A549 (cell line): ENCODE data around the gene LMF1.

Experiments
- CBX2 ChIP-seq: fragments of 200-600 bp; sonication (generic); IDR thresholded peaks from 2 replicates; pipeline ENCODE4 v1.6.1; 2016; ENCODE audit warnings: low read depth, mild to moderate bottlenecking, borderline replicate concordance
- CBX8 ChIP-seq: fragments of 200-600 bp; sonication (generic); IDR thresholded peaks from 2 replicates; pipeline ENCODE4 v1.6.1; 2016
- CEBPB ChIP-seq, 2 experiments: fragments of >200 bp in 1 of 2; sonication (Bioruptor Twin) in 1 of 2; formaldehyde crosslinking in 1 of 2; IDR thresholded peaks; 2 replicates each; pipeline ENCODE4 v1.6.1; 2012 to 2016
- CHD2 ChIP-seq: fragments of 150-350 bp; IDR thresholded peaks from 2 replicates; pipeline ENCODE4 v1.6.1; 2014; ENCODE audit warnings: low read length; ENCODE audit not compliant: partially characterized antibody
- MYC ChIP-seq: IDR thresholded peaks from 2 replicates; pipeline ENCODE4 v1.6.1; 2012; ENCODE audit warnings: mild to moderate bottlenecking, inconsistent platforms, low read length, improper control_type of control experiment, borderline replicate concordance
- RAD21 ChIP-seq, 2 experiments: fragments of >200 bp in 1 of 2; sonication (Bioruptor Twin) in 1 of 2; formaldehyde crosslinking in 1 of 2; IDR thresholded peaks in 1 of 2; conservative IDR thresholded peaks in 1 of 2; 2 replicates in 1 of 2; 3 replicates in 1 of 2; pipeline ENCODE4 v1.6.1; 2012 to 2018; ENCODE audit warnings: inconsistent platforms in 1 of 2
- SMC3 ChIP-seq: fragments of >200 bp; sonication (Bioruptor Twin); formaldehyde crosslinking; IDR thresholded peaks from 3 replicates; pipeline ENCODE4 v1.6.1; 2018; ENCODE audit warnings: inconsistent platforms
- TP53 ChIP-seq: fragments of 250-450 bp; sonication (Bioruptor Pico); IDR thresholded peaks from 2 replicates; pipeline ENCODE4 v1.5.0; 2021; ENCODE audit warnings: mild to moderate bottlenecking, moderate library complexity
- ZSCAN20 ChIP-seq: fragments of 250-450 bp; sonication (Bioruptor Pico); IDR thresholded peaks from 2 replicates; pipeline ENCODE4 v1.8.0; 2022; ENCODE audit warnings: mild to moderate bottlenecking, moderate library complexity
- TF ChIP-seq, protein P1 (sequence below): fragments of >200 bp; sonication (Bioruptor Twin); formaldehyde crosslinking; IDR thresholded peaks from 3 replicates; pipeline ENCODE4 v1.5.1; 2016
- TF ChIP-seq, protein P2 (sequence below): IDR thresholded peaks from 2 replicates; pipeline ENCODE4 v1.6.1; 2012

DNA sequence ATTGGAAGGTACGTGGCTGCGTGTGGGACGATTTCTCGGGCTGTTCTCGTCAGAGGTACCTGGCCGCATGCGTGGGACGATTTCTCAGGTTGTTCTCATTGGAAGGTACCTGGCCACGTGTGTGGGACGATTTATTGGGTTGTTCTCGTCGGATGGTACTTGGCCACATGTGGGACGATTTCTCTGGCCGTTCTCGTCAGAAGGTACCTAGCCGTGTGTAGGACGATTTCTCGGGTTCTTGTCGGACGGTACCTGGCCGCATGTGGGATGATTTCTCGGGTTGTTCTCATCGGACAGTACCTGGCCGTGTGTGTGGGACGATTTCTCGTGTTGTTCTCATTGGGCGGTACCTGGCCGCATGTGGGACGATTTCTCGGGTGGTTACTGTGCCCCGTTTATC lies 120.1 kb downstream of the LMF1 start:
- TF ChIP-seq CBX8 (no peak), ZSCAN20 (CRISPR knock-in tag) (no peak), CBX2 (no peak), TP53 (no peak), MYC (no peak), SMC3 (no peak), CHD2 (no peak), CEBPB (IDR thresholded peaks at IDR 0.05) (no peak), RAD21 (conservative IDR thresholded peaks at IDR 0.05 in 1 of 2, IDR thresholded peaks at IDR 0.05 in 1 of 2) (no peak)
- TF ChIP-seq, protein P1, sequence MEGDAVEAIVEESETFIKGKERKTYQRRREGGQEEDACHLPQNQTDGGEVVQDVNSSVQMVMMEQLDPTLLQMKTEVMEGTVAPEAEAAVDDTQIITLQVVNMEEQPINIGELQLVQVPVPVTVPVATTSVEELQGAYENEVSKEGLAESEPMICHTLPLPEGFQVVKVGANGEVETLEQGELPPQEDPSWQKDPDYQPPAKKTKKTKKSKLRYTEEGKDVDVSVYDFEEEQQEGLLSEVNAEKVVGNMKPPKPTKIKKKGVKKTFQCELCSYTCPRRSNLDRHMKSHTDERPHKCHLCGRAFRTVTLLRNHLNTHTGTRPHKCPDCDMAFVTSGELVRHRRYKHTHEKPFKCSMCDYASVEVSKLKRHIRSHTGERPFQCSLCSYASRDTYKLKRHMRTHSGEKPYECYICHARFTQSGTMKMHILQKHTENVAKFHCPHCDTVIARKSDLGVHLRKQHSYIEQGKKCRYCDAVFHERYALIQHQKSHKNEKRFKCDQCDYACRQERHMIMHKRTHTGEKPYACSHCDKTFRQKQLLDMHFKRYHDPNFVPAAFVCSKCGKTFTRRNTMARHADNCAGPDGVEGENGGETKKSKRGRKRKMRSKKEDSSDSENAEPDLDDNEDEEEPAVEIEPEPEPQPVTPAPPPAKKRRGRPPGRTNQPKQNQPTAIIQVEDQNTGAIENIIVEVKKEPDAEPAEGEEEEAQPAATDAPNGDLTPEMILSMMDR = no peak
- TF ChIP-seq, protein P2, sequence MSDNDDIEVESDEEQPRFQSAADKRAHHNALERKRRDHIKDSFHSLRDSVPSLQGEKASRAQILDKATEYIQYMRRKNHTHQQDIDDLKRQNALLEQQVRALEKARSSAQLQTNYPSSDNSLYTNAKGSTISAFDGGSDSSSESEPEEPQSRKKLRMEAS = no peak
